ENCODE results near the gene SGCE. TPM values are rescaled to one million over a fixed set of nuclear protein-coding genes. Genes with fewer than 3 reads are reported as not detected.

Gene SGCE
- total RNA-seq, 1 experiment from 2014 or later: 30.4 TPM

DNA sequence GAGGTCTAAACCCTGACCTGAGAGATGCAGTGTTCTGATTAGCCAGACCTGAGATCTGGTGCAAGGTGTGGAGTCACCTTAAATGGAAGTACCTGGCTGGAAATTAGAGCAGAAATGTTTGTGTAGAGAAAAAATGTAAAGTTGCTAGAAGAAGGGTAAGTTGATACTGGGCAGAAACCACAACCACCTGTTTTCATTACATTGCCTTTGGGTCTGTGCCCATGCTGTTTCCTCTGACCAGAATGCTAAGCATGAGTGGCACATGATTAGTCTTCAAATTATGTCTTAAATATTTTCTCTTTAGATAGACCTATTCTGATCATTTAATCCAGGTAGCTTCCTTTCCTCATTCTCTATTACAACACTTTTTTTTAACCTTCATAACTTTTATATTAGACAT is 77.3 kb downstream of the SGCE start:
- no peaks in the 10 kb centered on the region for H3K79me2 ChIP-seq (ENCODE audit: low read length)
- POLR2A ChIA-PET (ENCODE audit: unreplicated experiment): no interaction called here
- H3K27ac ChIP-seq (ENCODE audit: low read length): peak overlapping the region; percentile 8; the same call in 1 of the 2 replicates
- H3K4me2 ChIP-seq (ENCODE audit: low read length): peak overlapping the region; percentile 47
- H4K20me1 ChIP-seq (ENCODE audit: low read length): no peaks in the 10 kb centered on the region
- no peak overlapping the region for H2AFZ ChIP-seq (ENCODE audit: low read length)
- CTCF ChIA-PET: interaction anchor here (0.7 kb wide), 1 partner anchor 79 kb away, joined by 5 read pairs; no protein-coding TSS in a partner anchor
- no peaks in the 10 kb centered on the region for H3K9me3 ChIP-seq (ENCODE audit: low read length)
- H3K4me3 ChIP-seq (ENCODE audit: low read length): no peak overlapping the region
- DNase-seq (peak; percentile 88), ATAC-seq (peak; percentile 59)
- no TSS peak for BruUV-seq (replicated peaks)
- intact Hi-C loops (cut with micrococcal nuclease): no loop called here
- H3K9me2 ChIP-seq (replicated peaks; ENCODE audit: low read length): no peaks in the 10 kb centered on the region
- H3K36me3 ChIP-seq (ENCODE audit: low read depth, low read length): no peaks in the 10 kb centered on the region
- TF ChIP-seq EZH2phosphoT487 (IDR thresholded peaks at IDR 0.05; ENCODE audit: borderline replicate concordance, low read length) (no peak), EZH2 (IDR thresholded peaks at IDR 0.05; ENCODE audit: low read length, unreplicated experiment) (no peak)
- TF ChIP-seq, protein P1, sequence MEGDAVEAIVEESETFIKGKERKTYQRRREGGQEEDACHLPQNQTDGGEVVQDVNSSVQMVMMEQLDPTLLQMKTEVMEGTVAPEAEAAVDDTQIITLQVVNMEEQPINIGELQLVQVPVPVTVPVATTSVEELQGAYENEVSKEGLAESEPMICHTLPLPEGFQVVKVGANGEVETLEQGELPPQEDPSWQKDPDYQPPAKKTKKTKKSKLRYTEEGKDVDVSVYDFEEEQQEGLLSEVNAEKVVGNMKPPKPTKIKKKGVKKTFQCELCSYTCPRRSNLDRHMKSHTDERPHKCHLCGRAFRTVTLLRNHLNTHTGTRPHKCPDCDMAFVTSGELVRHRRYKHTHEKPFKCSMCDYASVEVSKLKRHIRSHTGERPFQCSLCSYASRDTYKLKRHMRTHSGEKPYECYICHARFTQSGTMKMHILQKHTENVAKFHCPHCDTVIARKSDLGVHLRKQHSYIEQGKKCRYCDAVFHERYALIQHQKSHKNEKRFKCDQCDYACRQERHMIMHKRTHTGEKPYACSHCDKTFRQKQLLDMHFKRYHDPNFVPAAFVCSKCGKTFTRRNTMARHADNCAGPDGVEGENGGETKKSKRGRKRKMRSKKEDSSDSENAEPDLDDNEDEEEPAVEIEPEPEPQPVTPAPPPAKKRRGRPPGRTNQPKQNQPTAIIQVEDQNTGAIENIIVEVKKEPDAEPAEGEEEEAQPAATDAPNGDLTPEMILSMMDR (conservative IDR thresholded peaks at IDR 0.05; ENCODE audit: low read depth, low read length): no peak
- H3F3A ChIP-seq (ENCODE audit: low read length, unreplicated experiment): peaks cover 7% of the 10 kb centered on the region
- no peaks in the 10 kb centered on the region for H3K27me3 ChIP-seq (ENCODE audit: low read length)
- peaks cover 42% of the 10 kb centered on the region for H3K4me1 ChIP-seq (ENCODE audit: insufficient read depth, low read length)
- H3K9ac ChIP-seq (ENCODE audit: low read length): no peak overlapping the region

DNA sequence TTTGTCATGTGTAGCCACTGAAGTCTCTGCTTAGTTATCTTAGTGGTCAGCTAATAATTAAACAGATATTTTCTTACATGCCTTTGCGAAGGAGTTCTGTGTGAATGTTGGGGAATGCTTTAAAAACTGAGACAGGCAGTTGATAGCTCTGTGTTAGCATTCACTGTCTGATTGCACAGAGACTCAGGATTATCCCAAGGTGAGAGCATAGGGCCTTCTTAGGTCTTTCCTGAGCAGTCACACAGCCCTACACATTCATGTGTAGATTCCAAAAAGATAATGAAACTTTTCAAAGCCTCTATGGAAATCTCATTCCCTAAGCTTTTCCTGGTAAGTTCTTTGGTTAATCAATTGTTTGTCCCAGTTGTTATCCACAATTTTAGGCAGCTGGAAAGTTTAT is 78.6 kb downstream of the SGCE start:
- no TSS peak for BruUV-seq (replicated peaks)
- DNase-seq: no peak
- no peaks in the 10 kb centered on the region for H4K20me1 ChIP-seq (ENCODE audit: low read length)
- TF ChIP-seq EZH2phosphoT487 (IDR thresholded peaks at IDR 0.05; ENCODE audit: borderline replicate concordance, low read length) (no peak), EZH2 (IDR thresholded peaks at IDR 0.05; ENCODE audit: low read length, unreplicated experiment) (no peak)
- TF ChIP-seq, protein P1 (conservative IDR thresholded peaks at IDR 0.05; ENCODE audit: low read depth, low read length): no peak
- H3K27me3 ChIP-seq (ENCODE audit: low read length): no peaks in the 10 kb centered on the region
- H3K4me3 ChIP-seq (ENCODE audit: low read length): no peak overlapping the region
- no peaks in the 10 kb centered on the region for H3K9me2 ChIP-seq (replicated peaks; ENCODE audit: low read length)
- intact Hi-C loops (cut with micrococcal nuclease): no loop called here
- no peaks in the 10 kb centered on the region for H3K79me2 ChIP-seq (ENCODE audit: low read length)
- ChIA-PET POLR2A (ENCODE audit: unreplicated experiment) (no interaction called here), CTCF (no interaction called here)
- H2AFZ ChIP-seq (ENCODE audit: low read length): no peak overlapping the region
- peaks cover 39% of the 10 kb centered on the region for H3K4me1 ChIP-seq (ENCODE audit: insufficient read depth, low read length)
- no peak overlapping the region for H3K27ac ChIP-seq (ENCODE audit: low read length)
- H3F3A ChIP-seq (ENCODE audit: low read length, unreplicated experiment): peaks cover 7% of the 10 kb centered on the region
- H3K9ac ChIP-seq (ENCODE audit: low read length): no peak overlapping the region
- no peaks in the 10 kb centered on the region for H3K36me3 ChIP-seq (ENCODE audit: low read depth, low read length)
- H3K9me3 ChIP-seq (ENCODE audit: low read length): no peaks in the 10 kb centered on the region
- ATAC-seq: no peak
- no peak overlapping the region for H3K4me2 ChIP-seq (ENCODE audit: low read length)

DNA sequence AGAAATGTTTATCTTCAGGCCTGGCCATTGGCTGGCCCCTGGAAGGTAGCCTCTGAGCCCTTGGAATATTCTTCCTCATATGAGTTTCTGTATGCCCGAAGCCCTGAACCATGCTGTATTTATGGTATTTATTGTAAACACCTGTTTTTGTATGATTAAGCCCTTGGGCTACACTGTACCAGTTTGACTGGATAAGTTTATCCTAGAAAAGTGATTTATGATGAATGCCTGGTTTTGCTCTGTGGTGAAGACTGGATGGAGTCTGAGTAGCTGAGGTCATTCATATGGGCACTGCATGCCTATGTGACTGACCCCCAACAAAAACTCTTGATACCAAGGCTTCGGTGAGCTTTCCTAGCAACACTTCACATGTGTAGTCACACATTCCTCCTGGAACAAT is 79.6 kb downstream of the SGCE start:
- no peak for DNase-seq
- no peak overlapping the region for H2AFZ ChIP-seq (ENCODE audit: low read length)
- H3K27ac ChIP-seq (ENCODE audit: low read length): no peak overlapping the region
- H3K27me3 ChIP-seq (ENCODE audit: low read length): no peaks in the 10 kb centered on the region
- H3F3A ChIP-seq (ENCODE audit: low read length, unreplicated experiment): peaks cover 7% of the 10 kb centered on the region
- no peak overlapping the region for H3K4me2 ChIP-seq (ENCODE audit: low read length)
- POLR2A ChIA-PET (ENCODE audit: unreplicated experiment): no interaction called here
- ATAC-seq: no peak
- TF ChIP-seq EZH2 (IDR thresholded peaks at IDR 0.05; ENCODE audit: low read length, unreplicated experiment) (no peak), EZH2phosphoT487 (IDR thresholded peaks at IDR 0.05; ENCODE audit: borderline replicate concordance, low read length) (no peak)
- TF ChIP-seq, protein P1 (conservative IDR thresholded peaks at IDR 0.05; ENCODE audit: low read depth, low read length): no peak
- no TSS peak for BruUV-seq (replicated peaks)
- H3K9me2 ChIP-seq (replicated peaks; ENCODE audit: low read length): no peaks in the 10 kb centered on the region
- no peak overlapping the region for H3K9ac ChIP-seq (ENCODE audit: low read length)
- H3K36me3 ChIP-seq (ENCODE audit: low read depth, low read length): no peaks in the 10 kb centered on the region
- H4K20me1 ChIP-seq (ENCODE audit: low read length): no peaks in the 10 kb centered on the region
- intact Hi-C loops (cut with micrococcal nuclease): no loop called here
- H3K79me2 ChIP-seq (ENCODE audit: low read length): no peaks in the 10 kb centered on the region
- CTCF ChIA-PET: no interaction called here
- H3K9me3 ChIP-seq (ENCODE audit: low read length): no peaks in the 10 kb centered on the region
- peaks cover 38% of the 10 kb centered on the region for H3K4me1 ChIP-seq (ENCODE audit: insufficient read depth, low read length)
- H3K4me3 ChIP-seq (ENCODE audit: low read length): no peak overlapping the region
